ENCODE data around the gene B3GALNT2.

B3GALNT2 gene

GRCh38 chr1:235450886-235451483 is 53.3 kb downstream of the B3GALNT2 start:
- DNase-seq = no peak

GRCh38 chr1:235450433-235450832 is 53.8 kb downstream of the B3GALNT2 start:
- DNase-seq = no peak

GRCh38 chr1:235448616-235449015 is 55.6 kb downstream of the B3GALNT2 start:
- DNase-seq = no peak

- DNase-seq = no peak
Observed at GRCh38 chr1:235442788-235443429, 61.3 kb downstream of the B3GALNT2 start.

- no peak for DNase-seq
Observed at GRCh38 chr1:235441159-235441685, 63.0 kb downstream of the B3GALNT2 start.

- DNase-seq = no peak
Observed at GRCh38 chr1:235434001-235434400, 70.3 kb downstream of the B3GALNT2 start.

- DNase-seq = no peak
Observed at GRCh38 chr1:235430991-235431390, 73.3 kb downstream of the B3GALNT2 start.

GRCh38 chr1:235429143-235429542 is 75.1 kb downstream of the B3GALNT2 start:
- no peak for DNase-seq

- DNase-seq = no peak
Observed at GRCh38 chr1:235427447-235427846, 76.8 kb downstream of the B3GALNT2 start.

GRCh38 chr1:235426680-235427079 is 77.6 kb downstream of the B3GALNT2 start:
- no peak for DNase-seq

GRCh38 chr1:235426143-235426542 is 78.1 kb downstream of the B3GALNT2 start:
- no peak for DNase-seq

- DNase-seq = no peak
Observed at GRCh38 chr1:235425357-235425756, 78.9 kb downstream of the B3GALNT2 start.

GRCh38 chr1:235424092-235424491 is 80.2 kb downstream of the B3GALNT2 start:
- DNase-seq = no peak

- peak; percentile 1 for DNase-seq
Observed at GRCh38 chr1:235423214-235423652, 81.0 kb downstream of the B3GALNT2 start.

GRCh38 chr1:235421751-235422150 is 82.5 kb downstream of the B3GALNT2 start:
- no peak for DNase-seq

GRCh38 chr1:235417086-235417697 is 87.1 kb downstream of the B3GALNT2 start:
- DNase-seq = peak; percentile 61

- DNase-seq = no peak
Observed at GRCh38 chr1:235416662-235417049, 87.6 kb downstream of the B3GALNT2 start.

GRCh38 chr1:235415008-235415904 is 89.0 kb downstream of the B3GALNT2 start:
- peak; percentile 45 for DNase-seq

- no peak for DNase-seq
Observed at GRCh38 chr1:235411489-235412486, 92.5 kb downstream of the B3GALNT2 start.

- DNase-seq = no peak
Observed at GRCh38 chr1:235410467-235410866, 93.8 kb downstream of the B3GALNT2 start.

GRCh38 chr1:235409042-235409820 is 95.0 kb downstream of the B3GALNT2 start:
- no peak for DNase-seq
